GM12878 (cell line): Measurements from ENCODE around the gene DAAM1. TPM values are rescaled to one million over a fixed set of nuclear protein-coding genes. Genes with fewer than 3 reads are reported as not detected.

ENCODE experiments used
- CHD4 ChIP-seq: fragments of 200-600 bp; sonication (generic); IDR thresholded peaks from 2 replicates; pipeline ENCODE4 v1.6.1; 2016; ENCODE audit warnings: mild to moderate bottlenecking
- EP300 ChIP-seq, 2 experiments: fragments of 150-350 bp in 1 of 2; IDR thresholded peaks; 2 replicates each; pipeline ENCODE4 v1.6.1; 2011 to 2012; ENCODE audit warnings: low read depth in 2 of 2, low read length in 2 of 2, borderline replicate concordance in 1 of 2, improper control_type of control experiment in 1 of 2, inconsistent platforms in 1 of 2; ENCODE audit not compliant: control insufficient read depth in 1 of 2
- ESRRA ChIP-seq: IDR thresholded peaks from 2 replicates; pipeline ENCODE4 v1.6.1; 2012; ENCODE audit warnings: mild to moderate bottlenecking, low read length, improper control_type of control experiment
- FOXM1 ChIP-seq: IDR thresholded peaks from 2 replicates; pipeline ENCODE4 v1.6.1; 2012; ENCODE audit warnings: low read depth, mild to moderate bottlenecking, inconsistent platforms, low read length, moderate library complexity
- IKZF1 ChIP-seq: fragments of 450-650 bp; conservative IDR thresholded peaks from 2 replicates; pipeline ENCODE4 v1.6.1; 2017; ENCODE audit warnings: antibody characterized with exemption, mild to moderate bottlenecking
- JUNB ChIP-seq: IDR thresholded peaks from 2 replicates; pipeline ENCODE4 v1.6.1; 2016; ENCODE audit warnings: antibody characterized with exemption, mild to moderate bottlenecking
- KLF5 ChIP-seq: fragments of 450-650 bp; IDR thresholded peaks from 2 replicates; pipeline ENCODE4 v1.6.1; 2014; ENCODE audit warnings: mild to moderate bottlenecking; ENCODE audit not compliant: partially characterized antibody
- MEF2B ChIP-seq: fragments of 450-650 bp; IDR thresholded peaks from 2 replicates; pipeline ENCODE4 v1.6.1; 2018; ENCODE audit warnings: mild to moderate bottlenecking, moderate library complexity; ENCODE audit not compliant: partially characterized antibody, poor library complexity, severe bottlenecking
- MTA3 ChIP-seq: IDR thresholded peaks from 2 replicates; pipeline ENCODE4 v1.6.1; 2012; ENCODE audit warnings: low read length, inconsistent platforms, borderline replicate concordance
- MYB ChIP-seq: fragments of 150-350 bp; IDR thresholded peaks from 2 replicates; pipeline ENCODE4 v1.6.1; 2014; ENCODE audit warnings: mild to moderate bottlenecking, low read depth, low read length, borderline replicate concordance
- PML ChIP-seq: IDR thresholded peaks from 2 replicates; pipeline ENCODE4 v1.6.1; 2012; ENCODE audit warnings: low read length, inconsistent platforms
- SIN3A ChIP-seq: IDR thresholded peaks from 2 replicates; pipeline ENCODE4 v1.6.1; 2012; ENCODE audit warnings: low read depth, low read length, improper control_type of control experiment
- SMAD1 ChIP-seq: fragments of 450-650 bp; IDR thresholded peaks from 2 replicates; pipeline ENCODE4 v1.6.1; 2018; ENCODE audit warnings: mild to moderate bottlenecking, low read depth; ENCODE audit not compliant: partially characterized antibody
- SMC3 ChIP-seq: IDR thresholded peaks from 2 replicates; pipeline ENCODE4 v1.6.1; 2011; ENCODE audit warnings: low read length, improper control_type of control experiment, borderline replicate concordance
- TCF7 ChIP-seq: IDR thresholded peaks from 2 replicates; pipeline ENCODE4 v1.6.1; 2014; ENCODE audit warnings: antibody characterized with exemption, borderline replicate concordance
- ZNF592 ChIP-seq: fragments of 450-650 bp; IDR thresholded peaks from 2 replicates; pipeline ENCODE4 v1.6.1; 2017; ENCODE audit warnings: mild to moderate bottlenecking, moderate library complexity
- ZNF622 ChIP-seq: fragments of 450-650 bp; IDR thresholded peaks from 2 replicates; pipeline ENCODE4 v1.6.1; 2017; ENCODE audit warnings: mild to moderate bottlenecking, inconsistent platforms
- polyA plus RNA-seq, 11 experiments: library from polyadenylated mRNA; depleted of rRNA in 4 of 11; unstranded in 6 of 11; stranded (reverse) in 5 of 11; fragments of >200 nt; fragmentation: Nextera tagmentation in 4 of 11; fragmentation: Illumina TruSeq in 1 of 11; extraction: Ambion mirVana in 4 of 11; extraction: Trizol in 1 of 11; gene quantifications; 1 replicate in 1 of 11; 2 replicates in 10 of 11; pipeline versions ENCODE4 v1.2.1 to v1.2.3, GENCODE V29; 2011 to 2016; ENCODE audit warnings: inconsistent platforms in 2 of 11, missing spikeins in 2 of 11, low read depth in 1 of 11
- total RNA-seq, 4 experiments: library from RNA; depleted of rRNA in 3 of 4; stranded (reverse); fragments of >200 nt in 3 of 4; fragmentation: Illumina TruSeq in 1 of 4; extraction: Trizol in 1 of 4; gene quantifications; 2 replicates each; pipeline versions ENCODE4 v1.2.1 to v1.2.3, GENCODE V29; 2013 to 2021
- TF ChIP-seq, protein P1 (sequence below): fragments of 450-650 bp; IDR thresholded peaks from 2 replicates; pipeline ENCODE4 v1.6.1; 2017; ENCODE audit warnings: mild to moderate bottlenecking, low read depth, inconsistent platforms; ENCODE audit not compliant: poor library complexity, severe bottlenecking
- TF ChIP-seq, protein P2 (sequence below): fragments of 450-650 bp; IDR thresholded peaks from 2 replicates; pipeline ENCODE4 v1.6.1; 2017; ENCODE audit warnings: mild to moderate bottlenecking, moderate library complexity
- TF ChIP-seq, protein P3 (sequence below): IDR thresholded peaks from 2 replicates; pipeline ENCODE4 v1.6.1; 2011; ENCODE audit warnings: low read depth, mild to moderate bottlenecking, low read length, moderate library complexity, borderline replicate concordance; ENCODE audit errors: extremely low read depth

DAAM1 gene
- total and polyA plus RNA-seq, 10 of the 15 experiments (the other 5 are each of a cell fraction or from before 2014, with no cell fraction given), result 13.8 to 32.4 (median 24.2) TPM

- no peak for TF ChIP-seq ZNF592
- TF ChIP-seq MEF2B, result no peak
- TF ChIP-seq ESRRA, result no peak
- TF ChIP-seq SMC3, result no peak
- no peak for TF ChIP-seq TCF7
- TF ChIP-seq MYB, result no peak
- no peak for TF ChIP-seq ZNF622
- no peak for TF ChIP-seq CHD4
- TF ChIP-seq EP300 (IDR thresholded peaks at IDR 0.05; ENCODE audit: borderline replicate concordance in 1 of 2, control insufficient read depth in 1 of 2, low read depth in 2 of 2, low read length in 2 of 2), result peak in 1 of 2 experiments; percentile 43; a peak in 1 of 4 replicates
- TF ChIP-seq MTA3, result no peak
- TF ChIP-seq SIN3A, result no peak
- TF ChIP-seq KLF5, result no peak
- TF ChIP-seq, protein P1, sequence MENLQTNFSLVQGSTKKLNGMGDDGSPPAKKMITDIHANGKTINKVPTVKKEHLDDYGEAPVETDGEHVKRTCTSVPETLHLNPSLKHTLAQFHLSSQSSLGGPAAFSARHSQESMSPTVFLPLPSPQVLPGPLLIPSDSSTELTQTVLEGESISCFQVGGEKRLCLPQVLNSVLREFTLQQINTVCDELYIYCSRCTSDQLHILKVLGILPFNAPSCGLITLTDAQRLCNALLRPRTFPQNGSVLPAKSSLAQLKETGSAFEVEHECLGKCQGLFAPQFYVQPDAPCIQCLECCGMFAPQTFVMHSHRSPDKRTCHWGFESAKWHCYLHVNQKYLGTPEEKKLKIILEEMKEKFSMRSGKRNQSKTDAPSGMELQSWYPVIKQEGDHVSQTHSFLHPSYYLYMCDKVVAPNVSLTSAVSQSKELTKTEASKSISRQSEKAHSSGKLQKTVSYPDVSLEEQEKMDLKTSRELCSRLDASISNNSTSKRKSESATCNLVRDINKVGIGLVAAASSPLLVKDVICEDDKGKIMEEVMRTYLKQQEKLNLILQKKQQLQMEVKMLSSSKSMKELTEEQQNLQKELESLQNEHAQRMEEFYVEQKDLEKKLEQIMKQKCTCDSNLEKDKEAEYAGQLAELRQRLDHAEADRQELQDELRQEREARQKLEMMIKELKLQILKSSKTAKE, result peak; percentile 32
- TF ChIP-seq, protein P2, sequence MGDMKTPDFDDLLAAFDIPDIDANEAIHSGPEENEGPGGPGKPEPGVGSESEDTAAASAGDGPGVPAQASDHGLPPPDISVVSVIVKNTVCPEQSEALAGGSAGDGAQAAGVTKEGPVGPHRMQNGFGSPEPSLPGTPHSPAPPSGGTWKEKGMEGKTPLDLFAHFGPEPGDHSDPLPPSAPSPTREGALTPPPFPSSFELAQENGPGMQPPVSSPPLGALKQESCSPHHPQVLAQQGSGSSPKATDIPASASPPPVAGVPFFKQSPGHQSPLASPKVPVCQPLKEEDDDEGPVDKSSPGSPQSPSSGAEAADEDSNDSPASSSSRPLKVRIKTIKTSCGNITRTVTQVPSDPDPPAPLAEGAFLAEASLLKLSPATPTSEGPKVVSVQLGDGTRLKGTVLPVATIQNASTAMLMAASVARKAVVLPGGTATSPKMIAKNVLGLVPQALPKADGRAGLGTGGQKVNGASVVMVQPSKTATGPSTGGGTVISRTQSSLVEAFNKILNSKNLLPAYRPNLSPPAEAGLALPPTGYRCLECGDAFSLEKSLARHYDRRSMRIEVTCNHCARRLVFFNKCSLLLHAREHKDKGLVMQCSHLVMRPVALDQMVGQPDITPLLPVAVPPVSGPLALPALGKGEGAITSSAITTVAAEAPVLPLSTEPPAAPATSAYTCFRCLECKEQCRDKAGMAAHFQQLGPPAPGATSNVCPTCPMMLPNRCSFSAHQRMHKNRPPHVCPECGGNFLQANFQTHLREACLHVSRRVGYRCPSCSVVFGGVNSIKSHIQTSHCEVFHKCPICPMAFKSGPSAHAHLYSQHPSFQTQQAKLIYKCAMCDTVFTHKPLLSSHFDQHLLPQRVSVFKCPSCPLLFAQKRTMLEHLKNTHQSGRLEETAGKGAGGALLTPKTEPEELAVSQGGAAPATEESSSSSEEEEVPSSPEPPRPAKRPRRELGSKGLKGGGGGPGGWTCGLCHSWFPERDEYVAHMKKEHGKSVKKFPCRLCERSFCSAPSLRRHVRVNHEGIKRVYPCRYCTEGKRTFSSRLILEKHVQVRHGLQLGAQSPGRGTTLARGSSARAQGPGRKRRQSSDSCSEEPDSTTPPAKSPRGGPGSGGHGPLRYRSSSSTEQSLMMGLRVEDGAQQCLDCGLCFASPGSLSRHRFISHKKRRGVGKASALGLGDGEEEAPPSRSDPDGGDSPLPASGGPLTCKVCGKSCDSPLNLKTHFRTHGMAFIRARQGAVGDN, result no peak
- TF ChIP-seq IKZF1, result 0 out of 2 replicates have a peak, but pooled peaks have one; percentile 27
- peak; percentile 34 for TF ChIP-seq SMAD1
- peak; percentile 80 for TF ChIP-seq JUNB
- TF ChIP-seq, protein P3, sequence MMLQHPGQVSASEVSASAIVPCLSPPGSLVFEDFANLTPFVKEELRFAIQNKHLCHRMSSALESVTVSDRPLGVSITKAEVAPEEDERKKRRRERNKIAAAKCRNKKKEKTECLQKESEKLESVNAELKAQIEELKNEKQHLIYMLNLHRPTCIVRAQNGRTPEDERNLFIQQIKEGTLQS, result no peak
- TF ChIP-seq PML, result no peak
- TF ChIP-seq FOXM1, result peak; percentile 44; the same call in 1 of the 2 replicates
Observed at GRCh38 chr14:59214702-59215302, 26.3 kb downstream of the DAAM1 start (continued).
